Cardiac fibroblast (primary cell): Measurements from ENCODE around the gene EVI5.

Experiments
- DNase-seq, 2 donors: peaks; one replicate each; pipeline versions ENCODE4 v3.0.0 to v3.0.0-alpha.2; 2010; ENCODE audit warnings: low read depth in 2 of 2
- H3K4me3 ChIP-seq, 2 donors: replicated peaks in 1 of 2; 1 replicate in 1 of 2; 2 replicates in 1 of 2; pipeline ENCODE4 v1.5.1; 2011; ENCODE audit warnings: low read depth in 2 of 2, low read length in 2 of 2, mild to moderate bottlenecking in 2 of 2, moderate library complexity in 1 of 2
- CTCF ChIP-seq: IDR thresholded peaks from one replicate; pipeline ENCODE4 v1.5.1; 2011; ENCODE audit warnings: low read depth, mild to moderate bottlenecking, low read length, inconsistent platforms

The EVI5 gene

GRCh38 chr1:92826792-92827191, 41.9 kb upstream of the EVI5 start:
- TF ChIP-seq CTCF: no peak
- no peak overlapping the region for H3K4me3 ChIP-seq
- DNase-seq: peak in 1 of 2 donors; percentile 56

GRCh38 chr1:92822879-92823278, 38.0 kb upstream of the EVI5 start:
- DNase-seq: peak; percentile 73 to 76
- H3K4me3 ChIP-seq: no peak overlapping the region
- TF ChIP-seq CTCF: no peak

DNA sequence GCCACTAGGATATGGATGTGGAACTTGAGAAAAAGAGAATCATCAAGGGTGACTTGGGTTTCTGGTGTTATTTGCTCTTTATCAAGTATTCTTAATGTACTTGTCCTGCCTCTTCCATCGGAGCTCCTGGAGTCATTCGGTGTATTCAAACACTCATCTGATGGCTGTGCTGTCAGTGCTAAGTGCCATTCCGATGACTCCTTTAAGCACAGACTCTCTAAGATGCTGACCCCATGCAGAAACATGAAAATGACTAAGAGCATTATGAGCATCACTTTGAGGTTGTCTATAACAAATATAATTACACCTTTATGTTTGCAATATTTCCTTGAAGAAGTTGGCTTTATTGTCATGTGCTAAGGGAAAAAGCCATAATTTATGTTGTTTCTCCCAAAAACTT, 35.6 kb upstream of the EVI5 start:
- TF ChIP-seq CTCF: no peak
- DNase-seq: peak in 1 of 2 donors; percentile 47
- no peak overlapping the region for H3K4me3 ChIP-seq

- peak in 1 of 2 donors; percentile 44 for DNase-seq
- no peak for TF ChIP-seq CTCF
These were observed 35.1 kb upstream of the EVI5 start for GRCh38 chr1:92820024-92820423.

GRCh38 chr1:92817986-92818764, 33.3 kb upstream of the EVI5 start:
- peak; percentile 84 for TF ChIP-seq CTCF
- H3K4me3 ChIP-seq: no peak overlapping the region
- peak; percentile 56 to 70 for DNase-seq

More at GRCh38 chr1:92820024-92820423, 35.1 kb upstream of the EVI5 start:
- no peak overlapping the region for H3K4me3 ChIP-seq

DNA sequence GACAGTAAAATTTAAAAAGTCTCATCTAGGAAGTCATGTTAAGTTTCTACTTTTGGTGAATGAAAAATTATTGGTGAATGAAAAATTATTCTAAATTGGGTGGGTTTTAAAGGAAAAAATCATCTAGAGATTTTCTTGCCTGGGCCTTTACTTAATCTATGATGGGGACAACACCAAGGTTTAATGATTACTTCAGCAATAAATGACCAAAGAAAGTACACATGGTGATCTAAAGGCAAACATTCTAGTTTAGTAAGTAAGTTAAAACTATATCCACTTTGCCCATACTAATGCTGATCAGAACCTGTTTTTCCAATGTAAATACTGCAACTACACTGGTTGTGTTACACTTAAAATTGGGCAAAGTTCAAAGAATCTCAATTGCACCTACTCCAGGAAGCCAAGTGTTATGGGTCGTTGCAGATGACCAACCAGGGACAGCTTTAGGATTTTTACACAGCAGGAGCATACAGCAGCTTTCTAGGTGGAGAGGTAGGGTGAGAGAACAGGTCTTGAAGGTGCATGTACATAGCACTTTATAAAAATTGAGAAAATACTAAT, 32.3 kb upstream of the EVI5 start:
- no peak for DNase-seq
- H3K4me3 ChIP-seq: no peak overlapping the region
- TF ChIP-seq CTCF: no peak
